ENCODE results near the gene PKP1. TPM values are rescaled to one million over a fixed set of nuclear protein-coding genes. Genes with fewer than 3 reads are reported as not detected.

Gene PKP1
- polyA plus RNA-seq, 1 donor (not counting 4 experiments of a cell fraction or from before 2014, with no cell fraction given), result 169 TPM

- no peak overlapping the region for H3K9ac ChIP-seq (ENCODE audit: control insufficient read depth, extremely low read depth, insufficient read depth, low read length)
- H3K27me3 ChIP-seq (ENCODE audit: control insufficient read depth, extremely low read depth, insufficient read depth, low read length), result no peaks in the 10 kb centered on the region
- no peak overlapping the region for H2AFZ ChIP-seq (ENCODE audit: control insufficient read depth, low read length)
- no peaks in the 10 kb centered on the region for H3K9me1 ChIP-seq (ENCODE audit: control insufficient read depth, extremely low read depth, insufficient read depth, low read length)
- no peaks in the 10 kb centered on the region for H3K36me3 ChIP-seq (ENCODE audit: control insufficient read depth in 2 of 2, extremely low read depth in 1 of 2, insufficient read depth in 2 of 2, low read length in 2 of 2)
- H4K20me1 ChIP-seq (ENCODE audit: control insufficient read depth, extremely low read depth, insufficient read depth, low read length), result no peaks in the 10 kb centered on the region
- H3K4me3 ChIP-seq (ENCODE audit: control insufficient read depth in 2 of 3, extremely low read depth in 1 of 3, insufficient read depth in 2 of 3, low read depth in 1 of 3, low read length in 3 of 3), result no peak overlapping the region
- H3K4me1 ChIP-seq (ENCODE audit: control insufficient read depth, extremely low read depth, insufficient read depth, low read length), result peaks cover 29% of the 10 kb centered on the region
- dilution Hi-C loops (cut with MboI; ENCODE audit: extremely low pct_ligation_motif_present, low sequenced_read_pairs), result no loop called here
- H3K9me3 ChIP-seq (ENCODE audit: control insufficient read depth, low read depth, low read length), result no peaks in the 10 kb centered on the region
- H3K27ac ChIP-seq (ENCODE audit: control insufficient read depth, insufficient read depth, low read length), result peak overlapping the region; percentile 92
- FAIRE-seq (no peak), DNase-seq (ENCODE audit: low read depth, low spot score) (no peak)
- H3K4me2 ChIP-seq (ENCODE audit: control insufficient read depth, extremely low read depth, insufficient read depth, low read depth, low read length), result no peak overlapping the region
- H3K79me2 ChIP-seq (ENCODE audit: control insufficient read depth, insufficient read depth, low read length), result no peaks in the 10 kb centered on the region
- TF ChIP-seq, protein P1, sequence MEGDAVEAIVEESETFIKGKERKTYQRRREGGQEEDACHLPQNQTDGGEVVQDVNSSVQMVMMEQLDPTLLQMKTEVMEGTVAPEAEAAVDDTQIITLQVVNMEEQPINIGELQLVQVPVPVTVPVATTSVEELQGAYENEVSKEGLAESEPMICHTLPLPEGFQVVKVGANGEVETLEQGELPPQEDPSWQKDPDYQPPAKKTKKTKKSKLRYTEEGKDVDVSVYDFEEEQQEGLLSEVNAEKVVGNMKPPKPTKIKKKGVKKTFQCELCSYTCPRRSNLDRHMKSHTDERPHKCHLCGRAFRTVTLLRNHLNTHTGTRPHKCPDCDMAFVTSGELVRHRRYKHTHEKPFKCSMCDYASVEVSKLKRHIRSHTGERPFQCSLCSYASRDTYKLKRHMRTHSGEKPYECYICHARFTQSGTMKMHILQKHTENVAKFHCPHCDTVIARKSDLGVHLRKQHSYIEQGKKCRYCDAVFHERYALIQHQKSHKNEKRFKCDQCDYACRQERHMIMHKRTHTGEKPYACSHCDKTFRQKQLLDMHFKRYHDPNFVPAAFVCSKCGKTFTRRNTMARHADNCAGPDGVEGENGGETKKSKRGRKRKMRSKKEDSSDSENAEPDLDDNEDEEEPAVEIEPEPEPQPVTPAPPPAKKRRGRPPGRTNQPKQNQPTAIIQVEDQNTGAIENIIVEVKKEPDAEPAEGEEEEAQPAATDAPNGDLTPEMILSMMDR (optimal IDR thresholded peaks at IDR 0.05 in 1 of 3, IDR thresholded peaks at IDR 0.05 in 1 of 3, conservative IDR thresholded peaks at IDR 0.05 in 1 of 3; ENCODE audit: extremely low read depth in 1 of 3, insufficient read depth in 2 of 3, low read length in 3 of 3), result peak in 1 of 3 experiments; percentile 14
- no peak for TF ChIP-seq EZH2 (IDR thresholded peaks at IDR 0.05; ENCODE audit: low read length)
Observed at GRCh38 chr1:201258763-201259230, 24.5 kb upstream of the PKP1 start.

DNA sequence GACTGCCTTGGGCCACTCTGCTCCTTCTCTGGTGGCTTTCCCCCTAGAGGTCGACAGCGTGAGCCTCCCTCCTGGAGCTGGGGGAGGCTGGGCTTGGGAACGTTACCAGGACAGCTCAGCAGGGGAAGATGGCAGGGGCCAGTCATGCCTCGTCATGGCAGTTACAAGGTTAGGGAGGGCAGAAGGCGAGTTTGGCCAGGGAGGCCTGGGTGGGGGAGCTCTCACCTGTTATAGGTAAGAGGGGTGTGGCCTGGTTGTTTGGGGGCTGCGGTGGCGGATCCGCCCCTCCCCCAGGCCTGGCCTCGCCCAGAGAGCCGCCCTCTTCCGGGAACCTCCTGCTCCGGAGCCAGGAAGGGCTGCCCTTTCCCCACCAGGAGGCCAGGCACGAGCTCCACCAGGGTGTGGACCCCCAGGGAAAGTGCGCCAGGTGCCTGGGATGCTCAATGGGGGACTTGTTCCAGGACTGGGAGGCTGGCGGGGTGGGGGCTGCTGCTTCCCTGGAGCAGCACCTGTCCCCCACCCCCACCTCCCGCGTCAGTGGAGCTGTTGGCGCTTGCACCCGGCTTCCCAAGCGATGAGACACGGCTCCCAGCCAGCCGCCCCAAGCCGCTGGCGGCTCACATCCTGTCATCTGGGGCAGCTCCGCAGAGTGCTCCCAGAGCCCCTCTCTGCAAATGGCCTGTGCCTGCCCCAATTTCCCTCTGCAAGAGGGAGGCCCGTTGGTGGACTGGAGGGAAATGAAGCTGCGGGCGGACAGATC lies 23.6 kb upstream of the PKP1 start:
- no peaks in the 10 kb centered on the region for H4K20me1 ChIP-seq (ENCODE audit: control insufficient read depth, extremely low read depth, insufficient read depth, low read length)
- peak; percentile 63 for FAIRE-seq
- H2AFZ ChIP-seq (ENCODE audit: control insufficient read depth, low read length), result peak overlapping the region; percentile 64
- peak; percentile 73 for DNase-seq (ENCODE audit: low read depth, low spot score)
- H3K27me3 ChIP-seq (ENCODE audit: control insufficient read depth, extremely low read depth, insufficient read depth, low read length), result no peaks in the 10 kb centered on the region
- dilution Hi-C loops (cut with MboI; ENCODE audit: extremely low pct_ligation_motif_present, low sequenced_read_pairs), result no loop called here
- no peaks in the 10 kb centered on the region for H3K9me3 ChIP-seq (ENCODE audit: control insufficient read depth, low read depth, low read length)
- H3K9ac ChIP-seq (ENCODE audit: control insufficient read depth, extremely low read depth, insufficient read depth, low read length), result peak overlapping the region; percentile 85
- H3K79me2 ChIP-seq (ENCODE audit: control insufficient read depth, insufficient read depth, low read length), result no peaks in the 10 kb centered on the region
- H3K4me2 ChIP-seq (ENCODE audit: control insufficient read depth, extremely low read depth, insufficient read depth, low read depth, low read length), result peak overlapping the region; percentile 76
- H3K4me3 ChIP-seq (ENCODE audit: control insufficient read depth in 2 of 3, extremely low read depth in 1 of 3, insufficient read depth in 2 of 3, low read depth in 1 of 3, low read length in 3 of 3), result peak overlapping the region; percentile 19 to 49 (median 39)
- no peaks in the 10 kb centered on the region for H3K9me1 ChIP-seq (ENCODE audit: control insufficient read depth, extremely low read depth, insufficient read depth, low read length)
- H3K27ac ChIP-seq (ENCODE audit: control insufficient read depth, insufficient read depth, low read length), result peak overlapping the region; percentile 92
- peaks cover 29% of the 10 kb centered on the region for H3K4me1 ChIP-seq (ENCODE audit: control insufficient read depth, extremely low read depth, insufficient read depth, low read length)
- TF ChIP-seq EZH2 (IDR thresholded peaks at IDR 0.05; ENCODE audit: low read length), result no peak
- TF ChIP-seq, protein P1 (optimal IDR thresholded peaks at IDR 0.05 in 1 of 3, IDR thresholded peaks at IDR 0.05 in 1 of 3, conservative IDR thresholded peaks at IDR 0.05 in 1 of 3; ENCODE audit: extremely low read depth in 1 of 3, insufficient read depth in 2 of 3, low read length in 3 of 3), result peak; percentile 4 to 24 (median 18)
- H3K36me3 ChIP-seq (ENCODE audit: control insufficient read depth in 2 of 2, extremely low read depth in 1 of 2, insufficient read depth in 2 of 2, low read length in 2 of 2), result no peaks in the 10 kb centered on the region
